Measurements from ENCODE around the gene CPNE2.

The CPNE2 gene

DNA sequence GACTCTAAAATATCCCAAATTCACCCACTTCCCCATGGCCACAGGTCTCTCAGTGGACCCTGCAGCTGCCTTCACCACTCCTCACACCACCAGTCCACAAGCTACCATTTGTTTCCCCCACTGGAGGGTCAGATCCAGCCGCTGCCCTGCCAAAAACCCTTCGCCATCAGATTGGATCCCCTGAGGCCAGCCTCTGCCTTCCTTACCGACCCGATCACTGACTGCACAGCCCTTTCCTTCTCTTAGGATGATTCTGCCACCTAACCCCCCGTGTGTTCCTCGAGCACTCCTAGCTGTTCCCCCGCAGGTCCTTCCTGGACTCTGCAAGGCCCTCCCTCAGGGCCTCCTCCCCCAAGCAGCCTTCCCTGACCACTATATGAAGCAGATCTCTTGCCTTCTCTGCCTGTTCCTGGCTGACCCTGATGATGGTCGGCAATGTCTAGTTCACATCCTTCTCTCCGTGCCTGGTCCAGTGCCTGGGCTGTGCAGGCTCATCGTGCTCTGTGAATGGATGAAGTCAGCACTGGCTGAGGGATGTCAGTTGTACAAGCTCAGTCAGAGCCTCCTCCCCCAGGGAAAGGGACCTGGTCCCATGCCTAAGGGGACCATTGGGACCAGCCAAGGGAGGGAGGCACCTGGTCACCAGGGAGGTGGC lies 46.0 kb downstream of the CPNE2 start:
- Histone ChIP-seq H3K9me3 (replicated peaks in 1 of 2; ENCODE audit: control insufficient read depth in 2 of 2, insufficient read depth in 1 of 2, low read depth in 1 of 2, low read length in 2 of 2) (no peaks in the 10 kb centered on the region), H2AFZ (ENCODE audit: low read length) (no peak overlapping the region), H4K91ac (ENCODE audit: low read depth, low read length, poor library complexity) (no peak overlapping the region), H2BK120ac (ENCODE audit: low read depth, low read length) (no peak overlapping the region), H3K4me3 (ENCODE audit: low read length in 2 of 2) (no peak overlapping the region), H3K27me3 (ENCODE audit: control insufficient read depth in 3 of 3, insufficient read depth in 3 of 3, low read depth in 1 of 3, low read length in 3 of 3) (no peaks in the 10 kb centered on the region), H2BK5ac (ENCODE audit: low read length) (peak overlapping the region; percentile 20), H3K27ac (replicated peaks; ENCODE audit: low read length) (no peak overlapping the region), H2AK5ac (ENCODE audit: low read depth, low read length) (peak overlapping the region; percentile 18), H4K8ac (ENCODE audit: low read depth, low read length) (no peak overlapping the region), H3K4me1 (ENCODE audit: control insufficient read depth in 2 of 2, insufficient read depth in 1 of 2, low read depth in 1 of 2, low read length in 2 of 2) (peaks cover 7% of the 10 kb centered on the region in 2 donors), H3K4me2 (ENCODE audit: insufficient read depth, low read length, poor library complexity, severe bottlenecking) (no peak overlapping the region), H2BK12ac (ENCODE audit: low read length) (no peak overlapping the region), H3K79me1 (ENCODE audit: low read depth, low read length) (no peaks in the 10 kb centered on the region), H3K4ac (ENCODE audit: low read length) (no peak overlapping the region), H3K23ac (ENCODE audit: low read depth, low read length, poor library complexity) (no peak overlapping the region), H3K14ac (ENCODE audit: low read length) (no peak overlapping the region), H3K9ac (ENCODE audit: low read depth, low read length, poor library complexity) (no peak overlapping the region), H2BK15ac (ENCODE audit: low read length) (peak overlapping the region; percentile 30), H3K18ac (ENCODE audit: low read length) (no peak overlapping the region), H3K36me3 (replicated peaks in 1 of 2; ENCODE audit: control insufficient read depth in 2 of 2, insufficient read depth in 2 of 2, low read length in 2 of 2) (peaks cover 5 to 39% of the 10 kb centered on the region in 2 donors)
- DNase-seq (ENCODE audit: low spot score): no peak
- no CpG with 5 or more reads among the region's 10 CpGs for WGBS, 2 donors (ENCODE audit: extremely low coverage in 2 of 2, insufficient read length in 2 of 2, insufficient replicate concordance in 1 of 2)

DNA sequence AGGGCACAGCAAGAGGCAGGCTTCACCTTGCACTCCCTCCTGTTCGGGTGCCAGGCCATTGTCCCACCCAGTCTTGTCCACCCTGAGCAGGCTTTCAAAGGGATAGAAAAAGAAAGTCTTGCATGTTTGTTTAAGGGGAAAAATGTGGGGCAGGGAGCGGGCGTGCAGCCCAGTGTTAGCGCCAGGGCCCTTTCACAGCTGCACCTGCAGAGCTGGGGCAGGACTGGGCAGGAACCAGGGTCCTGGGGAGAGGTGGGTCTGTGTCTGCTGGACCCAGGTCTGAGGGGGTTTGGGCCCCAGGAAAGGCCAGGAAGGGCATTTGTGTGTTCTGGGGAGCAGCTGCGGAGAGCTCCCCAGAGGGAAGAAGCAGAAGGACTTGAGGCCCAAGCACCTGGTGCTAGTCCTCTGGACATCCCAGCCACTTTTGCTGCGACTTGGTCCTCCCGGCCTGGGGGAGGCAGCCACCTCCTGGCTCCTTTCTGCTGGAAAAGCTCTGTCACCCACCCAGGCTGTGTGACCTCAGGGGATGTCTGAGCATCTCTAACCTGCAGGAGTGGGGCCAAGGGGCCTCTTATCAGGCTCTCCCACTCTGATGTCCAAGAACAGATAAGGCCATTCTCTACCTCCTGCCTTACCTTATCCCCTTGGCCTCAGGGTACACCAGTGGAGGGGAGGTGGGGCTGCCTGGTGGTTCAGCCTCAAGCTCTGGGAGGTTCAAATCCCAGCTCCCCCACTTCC lies 48.7 kb downstream of the CPNE2 start:
- no peak overlapping the region for H3K4me3 ChIP-seq (ENCODE audit: low read length in 2 of 2)
- WGBS, 2 donors (ENCODE audit: extremely low coverage in 2 of 2, insufficient read length in 2 of 2, insufficient replicate concordance in 1 of 2): no CpG with 5 or more reads among the region's 7 CpGs
- H3K4me1 ChIP-seq (ENCODE audit: control insufficient read depth in 2 of 2, insufficient read depth in 1 of 2, low read depth in 1 of 2, low read length in 2 of 2): peaks cover 13 to 27% of the 10 kb centered on the region in 2 donors
- peaks cover 5 to 41% of the 10 kb centered on the region in 2 donors for H3K36me3 ChIP-seq (replicated peaks in 1 of 2; ENCODE audit: control insufficient read depth in 2 of 2, insufficient read depth in 2 of 2, low read length in 2 of 2)
- H2AFZ ChIP-seq (ENCODE audit: low read length): no peak overlapping the region
- no peak overlapping the region for H3K14ac ChIP-seq (ENCODE audit: low read length)
- peak overlapping the region; percentile 30 for H3K18ac ChIP-seq (ENCODE audit: low read length)
- no peak for DNase-seq (ENCODE audit: low spot score)
- no peak overlapping the region for H3K4me2 ChIP-seq (ENCODE audit: insufficient read depth, low read length, poor library complexity, severe bottlenecking)
- no peak overlapping the region for H2BK12ac ChIP-seq (ENCODE audit: low read length)
- no peaks in the 10 kb centered on the region for H3K27me3 ChIP-seq (ENCODE audit: control insufficient read depth in 3 of 3, insufficient read depth in 3 of 3, low read depth in 1 of 3, low read length in 3 of 3)
- H3K9ac ChIP-seq (ENCODE audit: low read depth, low read length, poor library complexity): peak overlapping the region; percentile 54
- peak overlapping the region; percentile 24 for H2BK15ac ChIP-seq (ENCODE audit: low read length)
- H4K91ac ChIP-seq (ENCODE audit: low read depth, low read length, poor library complexity): no peak overlapping the region
- H2BK120ac ChIP-seq (ENCODE audit: low read depth, low read length): no peak overlapping the region
- H3K79me1 ChIP-seq (ENCODE audit: low read depth, low read length): no peaks in the 10 kb centered on the region
- no peak overlapping the region for H3K4ac ChIP-seq (ENCODE audit: low read length)
- H2AK5ac ChIP-seq (ENCODE audit: low read depth, low read length): no peak overlapping the region
- no peak overlapping the region for H3K23ac ChIP-seq (ENCODE audit: low read depth, low read length, poor library complexity)
- H2BK5ac ChIP-seq (ENCODE audit: low read length): no peak overlapping the region
- H3K27ac ChIP-seq (replicated peaks; ENCODE audit: low read length): no peak overlapping the region
- no peak overlapping the region for H4K8ac ChIP-seq (ENCODE audit: low read depth, low read length)
- no peaks in the 10 kb centered on the region for H3K9me3 ChIP-seq (replicated peaks in 1 of 2; ENCODE audit: control insufficient read depth in 2 of 2, insufficient read depth in 1 of 2, low read depth in 1 of 2, low read length in 2 of 2)

- DNase-seq (ENCODE audit: low spot score): no peak
- no peak overlapping the region for H4K8ac ChIP-seq (ENCODE audit: low read depth, low read length)
- H3K79me1 ChIP-seq (ENCODE audit: low read depth, low read length): no peaks in the 10 kb centered on the region
- H3K4me3 ChIP-seq (ENCODE audit: low read length in 2 of 2): no peak overlapping the region
- peaks cover 5 to 41% of the 10 kb centered on the region in 2 donors for H3K36me3 ChIP-seq (replicated peaks in 1 of 2; ENCODE audit: control insufficient read depth in 2 of 2, insufficient read depth in 2 of 2, low read length in 2 of 2)
- no peak overlapping the region for H2BK5ac ChIP-seq (ENCODE audit: low read length)
- H3K18ac ChIP-seq (ENCODE audit: low read length): peak overlapping the region; percentile 56
- peak overlapping the region; percentile 23 for H2BK12ac ChIP-seq (ENCODE audit: low read length)
- no peak overlapping the region for H2AFZ ChIP-seq (ENCODE audit: low read length)
- H3K27ac ChIP-seq (replicated peaks; ENCODE audit: low read length): no peak overlapping the region
- H3K4me1 ChIP-seq (ENCODE audit: control insufficient read depth in 2 of 2, insufficient read depth in 1 of 2, low read depth in 1 of 2, low read length in 2 of 2): peaks cover 18 to 36% of the 10 kb centered on the region in 2 donors
- H3K4ac ChIP-seq (ENCODE audit: low read length): no peak overlapping the region
- H3K9ac ChIP-seq (ENCODE audit: low read depth, low read length, poor library complexity): peak overlapping the region; percentile 54
- H3K4me2 ChIP-seq (ENCODE audit: insufficient read depth, low read length, poor library complexity, severe bottlenecking): no peak overlapping the region
- H3K23ac ChIP-seq (ENCODE audit: low read depth, low read length, poor library complexity): peak overlapping the region; percentile 46
- peak overlapping the region; percentile 14 for H2BK120ac ChIP-seq (ENCODE audit: low read depth, low read length)
- H3K9me3 ChIP-seq (replicated peaks in 1 of 2; ENCODE audit: control insufficient read depth in 2 of 2, insufficient read depth in 1 of 2, low read depth in 1 of 2, low read length in 2 of 2): no peaks in the 10 kb centered on the region
- peak overlapping the region; percentile 80 for H2AK5ac ChIP-seq (ENCODE audit: low read depth, low read length)
- no peak overlapping the region for H3K14ac ChIP-seq (ENCODE audit: low read length)
- WGBS, 2 donors (ENCODE audit: extremely low coverage in 2 of 2, insufficient read length in 2 of 2, insufficient replicate concordance in 1 of 2): 100% methylated on average over 1 of the region's 16 CpGs; no CpG with 5 or more reads in 1 of the 2 donors
- H3K27me3 ChIP-seq (ENCODE audit: control insufficient read depth in 3 of 3, insufficient read depth in 3 of 3, low read depth in 1 of 3, low read length in 3 of 3): no peaks in the 10 kb centered on the region
- peak overlapping the region; percentile 95 for H2BK15ac ChIP-seq (ENCODE audit: low read length)
- no peak overlapping the region for H4K91ac ChIP-seq (ENCODE audit: low read depth, low read length, poor library complexity)
Observed at GRCh38 chr16:57141822-57142631, 49.6 kb downstream of the CPNE2 start.

Measured in neuronal stem cell (in vitro differentiated cells).